ENCODE results near the gene BTBD3. TPM values are rescaled to one million over a fixed set of nuclear protein-coding genes. Genes with fewer than 3 reads are reported as not detected.

The BTBD3 gene
- total RNA-seq, 4 donors from 2014 or later: 39.0 to 62.1 (median 44.6) TPM

GRCh38 chr20:11912659-11913415, 4.9 kb upstream of the BTBD3 start:
- WGBS: 62% methylated on average over 4 of the region's 4 CpGs
- no peak for DNase-seq (ENCODE audit: low spot score in 2 of 2)
- peak overlapping the region; percentile 57 for H3K27ac ChIP-seq
- no peak overlapping the region for H3K4me3 ChIP-seq
- peaks cover 57% of the 10 kb centered on the region for H3K4me1 ChIP-seq
- H3K27me3 ChIP-seq: no peaks in the 10 kb centered on the region
- no peaks in the 10 kb centered on the region for H3K9me3 ChIP-seq
- no peaks in the 10 kb centered on the region for H3K36me3 ChIP-seq
- TF ChIP-seq EP300 (IDR thresholded peaks at IDR 0.05) (no peak), POLR2AphosphoS5 (IDR thresholded peaks at IDR 0.05) (no peak), CTCF (IDR thresholded peaks at IDR 0.05) (no peak), POLR2A (IDR thresholded peaks at IDR 0.05) (no peak)

- TF ChIP-seq CTCF (IDR thresholded peaks at IDR 0.05) (no peak), POLR2A (IDR thresholded peaks at IDR 0.05) (no peak), POLR2AphosphoS5 (IDR thresholded peaks at IDR 0.05) (no peak), EP300 (IDR thresholded peaks at IDR 0.05) (no peak)
- Histone ChIP-seq H3K4me3 (peak overlapping the region; percentile 23), H3K27me3 (no peaks in the 10 kb centered on the region), H3K4me1 (peaks cover 60% of the 10 kb centered on the region), H3K36me3 (peaks cover 17% of the 10 kb centered on the region), H3K9me3 (no peaks in the 10 kb centered on the region), H3K27ac (peak overlapping the region; percentile 19)
- DNase-seq (ENCODE audit: low spot score in 2 of 2): no peak
- WGBS: 9% methylated on average over 5 of the region's 5 CpGs
Observed at GRCh38 chr20:11918391-11918845, 725 bp downstream of the BTBD3 start.

GRCh38 chr20:11918981-11919380, 1.3 kb downstream of the BTBD3 start:
- H3K4me1 ChIP-seq: peaks cover 54% of the 10 kb centered on the region
- no peak for TF ChIP-seq POLR2A (IDR thresholded peaks at IDR 0.05)
- no peak for TF ChIP-seq EP300 (IDR thresholded peaks at IDR 0.05)
- no peak for TF ChIP-seq CTCF (IDR thresholded peaks at IDR 0.05)
- no peak for TF ChIP-seq POLR2AphosphoS5 (IDR thresholded peaks at IDR 0.05)

GRCh38 chr20:11919581-11919980, 1.9 kb downstream of the BTBD3 start:
- TF ChIP-seq CTCF (IDR thresholded peaks at IDR 0.05): no peak
- TF ChIP-seq EP300 (IDR thresholded peaks at IDR 0.05): no peak
- TF ChIP-seq POLR2AphosphoS5 (IDR thresholded peaks at IDR 0.05): no peak
- no peak for TF ChIP-seq POLR2A (IDR thresholded peaks at IDR 0.05)
- DNase-seq (ENCODE audit: low spot score in 2 of 2): no peak
- peaks cover 50% of the 10 kb centered on the region for H3K4me1 ChIP-seq
- 87% methylated on average over 8 of the region's 8 CpGs for WGBS
- no peaks in the 10 kb centered on the region for H3K9me3 ChIP-seq
- H3K36me3 ChIP-seq: peaks cover 20% of the 10 kb centered on the region
- no peaks in the 10 kb centered on the region for H3K27me3 ChIP-seq
- peak overlapping the region; percentile 23 for H3K4me3 ChIP-seq
- H3K27ac ChIP-seq: no peak overlapping the region

More at GRCh38 chr20:11918981-11919380, 1.3 kb downstream of the BTBD3 start:
- H3K27me3 ChIP-seq: no peaks in the 10 kb centered on the region
- WGBS: 29% methylated on average over 8 of the region's 8 CpGs
- H3K36me3 ChIP-seq: peaks cover 20% of the 10 kb centered on the region
- H3K9me3 ChIP-seq: no peaks in the 10 kb centered on the region
- H3K4me3 ChIP-seq: peak overlapping the region; percentile 23
- no peak overlapping the region for H3K27ac ChIP-seq
- no peak for DNase-seq (ENCODE audit: low spot score in 2 of 2)

- no peak for TF ChIP-seq EP300 (IDR thresholded peaks at IDR 0.05)
- no peak for TF ChIP-seq CTCF (IDR thresholded peaks at IDR 0.05)
- no peak for TF ChIP-seq POLR2AphosphoS5 (IDR thresholded peaks at IDR 0.05)
- no peak for TF ChIP-seq POLR2A (IDR thresholded peaks at IDR 0.05)
- Histone ChIP-seq H3K9me3 (no peaks in the 10 kb centered on the region), H3K4me1 (peaks cover 49% of the 10 kb centered on the region), H3K27me3 (no peaks in the 10 kb centered on the region), H3K27ac (no peak overlapping the region), H3K36me3 (peaks cover 20% of the 10 kb centered on the region), H3K4me3 (peak overlapping the region; percentile 23)
- no peak for DNase-seq (ENCODE audit: low spot score in 2 of 2)
- WGBS: 95% methylated on average over 1 of the region's 1 CpG
Observed at GRCh38 chr20:11920083-11920482, 2.4 kb downstream of the BTBD3 start.
